Measurements from ENCODE around the gene PLXNA4.

DNA sequence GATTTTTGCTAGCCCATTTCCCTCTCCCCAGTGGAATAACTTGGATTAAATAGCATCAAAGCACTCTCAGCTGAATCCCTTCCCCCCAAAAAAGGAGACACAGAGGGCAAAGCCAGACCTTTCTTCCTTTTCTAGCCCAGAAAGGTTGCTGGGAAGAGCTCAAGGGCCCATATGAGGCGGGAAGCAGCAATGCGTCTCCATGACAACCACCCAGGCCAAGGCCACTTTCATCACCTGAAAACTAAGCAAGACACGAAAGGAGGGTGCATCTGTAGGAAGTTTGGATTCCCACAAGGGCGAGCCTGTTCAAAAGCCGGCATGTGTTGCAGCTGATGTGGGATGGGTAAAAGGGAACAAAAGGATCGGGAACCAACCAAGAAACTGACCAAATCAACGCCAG lies 229.1 kb downstream of the PLXNA4 start:
- no peak for TF ChIP-seq POLR2A (IDR thresholded peaks at IDR 0.05; ENCODE audit: extremely low read depth, insufficient read length)
- TF ChIP-seq, protein P1, sequence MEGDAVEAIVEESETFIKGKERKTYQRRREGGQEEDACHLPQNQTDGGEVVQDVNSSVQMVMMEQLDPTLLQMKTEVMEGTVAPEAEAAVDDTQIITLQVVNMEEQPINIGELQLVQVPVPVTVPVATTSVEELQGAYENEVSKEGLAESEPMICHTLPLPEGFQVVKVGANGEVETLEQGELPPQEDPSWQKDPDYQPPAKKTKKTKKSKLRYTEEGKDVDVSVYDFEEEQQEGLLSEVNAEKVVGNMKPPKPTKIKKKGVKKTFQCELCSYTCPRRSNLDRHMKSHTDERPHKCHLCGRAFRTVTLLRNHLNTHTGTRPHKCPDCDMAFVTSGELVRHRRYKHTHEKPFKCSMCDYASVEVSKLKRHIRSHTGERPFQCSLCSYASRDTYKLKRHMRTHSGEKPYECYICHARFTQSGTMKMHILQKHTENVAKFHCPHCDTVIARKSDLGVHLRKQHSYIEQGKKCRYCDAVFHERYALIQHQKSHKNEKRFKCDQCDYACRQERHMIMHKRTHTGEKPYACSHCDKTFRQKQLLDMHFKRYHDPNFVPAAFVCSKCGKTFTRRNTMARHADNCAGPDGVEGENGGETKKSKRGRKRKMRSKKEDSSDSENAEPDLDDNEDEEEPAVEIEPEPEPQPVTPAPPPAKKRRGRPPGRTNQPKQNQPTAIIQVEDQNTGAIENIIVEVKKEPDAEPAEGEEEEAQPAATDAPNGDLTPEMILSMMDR (IDR thresholded peaks at IDR 0.05; ENCODE audit: low read depth, low read length) = no peak
